Measurements from ENCODE around the gene NCK1.

Gene NCK1

GRCh38 chr3:136988651-136989050 lies 126.6 kb downstream of the NCK1 start:
- no peak for DNase-seq (ENCODE audit: low spot score)

GRCh38 chr3:136989781-136990524 lies 127.9 kb downstream of the NCK1 start:
- DNase-seq (ENCODE audit: low spot score), result no peak

GRCh38 chr3:136990826-136991225 lies 128.8 kb downstream of the NCK1 start:
- DNase-seq (ENCODE audit: low spot score), result no peak

- DNase-seq (ENCODE audit: low spot score), result no peak
Observed at GRCh38 chr3:136992115-136992514, 130.1 kb downstream of the NCK1 start.

GRCh38 chr3:136994772-136995516 lies 132.9 kb downstream of the NCK1 start:
- DNase-seq (ENCODE audit: low spot score), result no peak

GRCh38 chr3:136995652-136996051 lies 133.6 kb downstream of the NCK1 start:
- DNase-seq (ENCODE audit: low spot score), result no peak
